OCI-LY7 (cell line): ENCODE results near the gene SORD. TPM values are rescaled to one million over a fixed set of nuclear protein-coding genes. Genes with fewer than 3 reads are reported as not detected.
"Not testable (repeated sequence)": the region's sequence is repeated elsewhere in the genome, so short reads cannot be mapped to it uniquely, and the experiment has no call there.

ENCODE experiments used
- BruUV-seq: library from RNA; stranded (reverse); fragments of 400-500 nt; replicated peaks from 2 replicates; lab custom pipeline; 2021; lab: Mats Ljungman, UMichigan
- CTCF ChIA-PET: fragments of 300-600 bp; sonication (Branson Sonifier 250); formaldehyde crosslinking; loops from one replicate; lab custom pipeline; 2022; ENCODE audit warnings: antibody characterized with exemption; ENCODE audit not compliant: unreplicated experiment; lab: Charles Lee
- POLR2A ChIA-PET: fragments of 300-600 bp; sonication (Branson Sonifier 250); formaldehyde crosslinking; loops from one replicate; lab custom pipeline; 2022; ENCODE audit warnings: antibody characterized with exemption; lab: Charles Lee
- DNase-seq: peaks from one replicate; pipeline ENCODE4 v3.0.0-alpha.2; 2015; ENCODE audit warnings: low spot score
- H2AFZ ChIP-seq: fragments of 200-600 bp; sonication (generic), shearing (Covaris generic); 2 replicates; pipeline ENCODE4 v1.6.1; 2014; ENCODE audit warnings: mild to moderate bottlenecking, antibody characterized with exemption, low read length, moderate library complexity
- H3K27ac ChIP-seq: fragments of 200-600 bp; sonication (generic); 2 replicates; pipeline ENCODE4 v1.5.1; 2014; ENCODE audit warnings: mixed run types, low read depth, mild to moderate bottlenecking, moderate library complexity, low read length, inconsistent platforms; ENCODE audit not compliant: poor library complexity, severe bottlenecking
- H3K36me3 ChIP-seq: fragments of 200-600 bp; sonication (generic); 2 replicates; pipeline ENCODE4 v1.6.1; 2014; ENCODE audit warnings: mild to moderate bottlenecking, antibody characterized with exemption, low read length, moderate library complexity, mixed read lengths; ENCODE audit not compliant: insufficient read depth
- H3K4me1 ChIP-seq: fragments of 200-600 bp; sonication (generic); 2 replicates; pipeline ENCODE4 v1.5.1; 2014; ENCODE audit warnings: mild to moderate bottlenecking, low read length; ENCODE audit not compliant: insufficient read depth, poor library complexity, severe bottlenecking
- H3K4me2 ChIP-seq: fragments of 200-600 bp; sonication (generic); 2 replicates; pipeline ENCODE4 v1.6.1; 2014; ENCODE audit warnings: mild to moderate bottlenecking, low read length
- H3K4me3 ChIP-seq: fragments of 200-600 bp; sonication (generic); 2 replicates; pipeline ENCODE4 v1.5.1; 2014; ENCODE audit warnings: mild to moderate bottlenecking, low read depth, low read length; ENCODE audit not compliant: poor library complexity, severe bottlenecking
- H3K79me2 ChIP-seq: fragments of 200-600 bp; sonication (generic); 2 replicates; pipeline ENCODE4 v1.6.1; 2016; ENCODE audit warnings: low read depth, mild to moderate bottlenecking, low read length, moderate library complexity, mixed read lengths; ENCODE audit not compliant: insufficient read depth
- H3K9me2 ChIP-seq: fragments of 200-600 bp; sonication (generic); 2 replicates; pipeline ENCODE4 v1.6.1; 2016; ENCODE audit warnings: mild to moderate bottlenecking, low read length, mixed read lengths; ENCODE audit not compliant: insufficient read depth
- H3K9me3 ChIP-seq: fragments of 200-600 bp; sonication (generic); 2 replicates; pipeline ENCODE4 v1.6.1; 2014; ENCODE audit warnings: mild to moderate bottlenecking, mixed run types, low read length, mixed read lengths
- H4K20me1 ChIP-seq: fragments of 200-600 bp; sonication (generic); 2 replicates; pipeline ENCODE4 v1.6.1; 2014; ENCODE audit warnings: mild to moderate bottlenecking, antibody characterized with exemption, low read length, moderate library complexity, mixed read lengths; ENCODE audit not compliant: insufficient read depth
- EZH2phosphoT487 ChIP-seq: fragments of 200-600 bp; sonication (generic); IDR thresholded peaks from 2 replicates; pipeline ENCODE4 v1.6.1; 2018; ENCODE audit warnings: low read depth, borderline replicate concordance, mild to moderate bottlenecking, mixed run types, antibody characterized with exemption, low read length, moderate library complexity, mixed read lengths
- intact Hi-C: fragments of 100-400 bp; cut with micrococcal nuclease; formaldehyde crosslinking; loops from one replicate; pipeline ENCODE4 v1.10.0; 2022; ENCODE audit not compliant: unreplicated experiment
- total RNA-seq, 2 experiments: library from RNA; depleted of rRNA in 1 of 2; stranded (reverse); fragments of >200 nt in 1 of 2; shearing (Covaris generic) in 1 of 2; gene quantifications; 2 replicates each; pipeline ENCODE4 v1.2.3, GENCODE V29; 2014 to 2022
- TF ChIP-seq, protein P1 (sequence below): fragments of 200-600 bp; sonication (generic); conservative IDR thresholded peaks from 2 replicates; pipeline ENCODE4 v1.5.1; 2014; ENCODE audit warnings: mild to moderate bottlenecking, antibody characterized with exemption, low read length, moderate library complexity, mixed read lengths

Gene SORD
- total RNA-seq, 2 experiments from 2014 or later, result 10.4 to 17.8 TPM

DNA sequence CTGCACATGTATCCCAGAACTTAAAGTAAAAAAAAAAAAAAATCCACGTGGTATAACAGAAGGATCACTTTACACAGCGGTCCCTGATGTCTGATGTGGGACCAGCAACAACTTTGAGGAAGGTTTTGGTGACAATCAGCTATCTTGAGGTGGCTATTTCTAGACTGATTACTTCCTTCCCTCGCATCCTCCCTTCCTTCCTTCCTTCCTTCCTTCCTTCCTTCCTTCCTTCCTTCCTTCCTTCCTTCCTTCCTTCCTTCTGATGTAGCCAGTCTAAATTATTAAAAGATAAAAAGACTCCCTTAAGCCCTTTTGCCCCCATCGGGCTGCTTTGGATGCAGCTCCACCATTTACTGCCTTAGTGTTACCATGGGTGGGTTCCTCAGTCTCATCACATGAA lies 14.9 kb downstream of the SORD start:
- Histone ChIP-seq H4K20me1 (no peaks in the 10 kb centered on the region), H3K36me3 (no peaks in the 10 kb centered on the region), H3K4me1 (no peaks in the 10 kb centered on the region), H3K4me2 (no peak overlapping the region), H3K27ac (no peak overlapping the region), H3K4me3 (no peak overlapping the region), H2AFZ (no peak overlapping the region), H3K9me2 (no peaks in the 10 kb centered on the region), H3K79me2 (no peaks in the 10 kb centered on the region), H3K9me3 (no peaks in the 10 kb centered on the region)
- no peak for TF ChIP-seq EZH2phosphoT487
- TF ChIP-seq, protein P1, sequence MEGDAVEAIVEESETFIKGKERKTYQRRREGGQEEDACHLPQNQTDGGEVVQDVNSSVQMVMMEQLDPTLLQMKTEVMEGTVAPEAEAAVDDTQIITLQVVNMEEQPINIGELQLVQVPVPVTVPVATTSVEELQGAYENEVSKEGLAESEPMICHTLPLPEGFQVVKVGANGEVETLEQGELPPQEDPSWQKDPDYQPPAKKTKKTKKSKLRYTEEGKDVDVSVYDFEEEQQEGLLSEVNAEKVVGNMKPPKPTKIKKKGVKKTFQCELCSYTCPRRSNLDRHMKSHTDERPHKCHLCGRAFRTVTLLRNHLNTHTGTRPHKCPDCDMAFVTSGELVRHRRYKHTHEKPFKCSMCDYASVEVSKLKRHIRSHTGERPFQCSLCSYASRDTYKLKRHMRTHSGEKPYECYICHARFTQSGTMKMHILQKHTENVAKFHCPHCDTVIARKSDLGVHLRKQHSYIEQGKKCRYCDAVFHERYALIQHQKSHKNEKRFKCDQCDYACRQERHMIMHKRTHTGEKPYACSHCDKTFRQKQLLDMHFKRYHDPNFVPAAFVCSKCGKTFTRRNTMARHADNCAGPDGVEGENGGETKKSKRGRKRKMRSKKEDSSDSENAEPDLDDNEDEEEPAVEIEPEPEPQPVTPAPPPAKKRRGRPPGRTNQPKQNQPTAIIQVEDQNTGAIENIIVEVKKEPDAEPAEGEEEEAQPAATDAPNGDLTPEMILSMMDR, result no peak
- intact Hi-C loops, result loop anchor here (5.0 kb wide), 1 partner anchor 71 kb away; no protein-coding TSS in a partner anchor
- no peak for DNase-seq
- ChIA-PET CTCF (no interaction called here), POLR2A (interaction anchor here (0.6 kb wide), 1 partner anchor 67 kb away, joined by 3 read pairs; no protein-coding TSS in a partner anchor)
- no TSS peak for BruUV-seq

DNA sequence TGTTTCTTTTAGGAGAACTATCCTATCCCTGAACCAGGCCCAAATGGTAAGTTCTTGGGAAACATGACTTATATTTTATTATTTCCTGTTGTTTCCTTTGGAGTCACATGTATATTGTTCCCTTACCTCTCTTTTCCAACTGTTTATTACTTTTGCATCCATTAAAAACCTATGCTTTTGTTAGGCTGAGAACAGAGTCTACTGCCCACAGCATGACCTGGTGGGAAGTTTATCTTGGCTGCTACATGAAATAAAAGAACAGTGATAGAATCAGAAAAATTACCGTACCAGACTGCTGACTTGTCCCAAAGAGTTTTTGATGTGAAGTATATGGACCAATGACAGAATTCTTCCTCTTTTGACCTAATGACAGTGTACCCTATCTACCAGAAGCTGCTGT lies 17.4 kb downstream of the SORD start:
- H3K4me2 ChIP-seq, H3K4me3 ChIP-seq, H3K9me3 ChIP-seq, H3K36me3 ChIP-seq, H4K20me1 ChIP-seq, POLR2A ChIA-PET, H3K4me1 ChIP-seq, BruUV-seq, H3K9me2 ChIP-seq, CTCF ChIA-PET, intact Hi-C loops, H3K79me2 ChIP-seq, DNase-seq, H3K27ac ChIP-seq, H2AFZ ChIP-seq: not testable (repeated sequence)

DNA sequence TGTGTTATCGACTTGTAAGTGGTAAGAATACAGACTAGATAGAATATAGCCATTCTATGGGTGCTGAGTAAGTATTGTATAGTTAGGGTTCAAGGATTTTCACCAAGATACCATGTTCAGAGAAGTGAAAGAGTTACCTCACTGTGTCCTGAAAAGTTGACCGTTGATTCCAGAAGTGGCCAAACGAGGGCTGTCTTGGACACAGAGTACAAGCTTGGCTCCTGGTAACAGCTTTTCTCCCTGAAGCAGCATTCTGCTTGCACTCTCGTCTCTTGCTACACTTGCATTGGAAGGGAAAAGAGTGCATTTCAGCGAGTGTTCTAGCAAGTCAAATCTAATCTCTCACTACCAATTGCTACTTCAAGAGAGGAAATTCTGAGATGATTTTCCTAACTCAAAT lies 18.5 kb downstream of the SORD start:
- H4K20me1 ChIP-seq, H3K27ac ChIP-seq, H3K4me1 ChIP-seq, CTCF ChIA-PET, POLR2A ChIA-PET, BruUV-seq, H3K9me2 ChIP-seq, H3K4me2 ChIP-seq, intact Hi-C loops, H2AFZ ChIP-seq, H3K4me3 ChIP-seq, H3K9me3 ChIP-seq, H3K36me3 ChIP-seq, H3K79me2 ChIP-seq, DNase-seq: not testable (repeated sequence)

DNA sequence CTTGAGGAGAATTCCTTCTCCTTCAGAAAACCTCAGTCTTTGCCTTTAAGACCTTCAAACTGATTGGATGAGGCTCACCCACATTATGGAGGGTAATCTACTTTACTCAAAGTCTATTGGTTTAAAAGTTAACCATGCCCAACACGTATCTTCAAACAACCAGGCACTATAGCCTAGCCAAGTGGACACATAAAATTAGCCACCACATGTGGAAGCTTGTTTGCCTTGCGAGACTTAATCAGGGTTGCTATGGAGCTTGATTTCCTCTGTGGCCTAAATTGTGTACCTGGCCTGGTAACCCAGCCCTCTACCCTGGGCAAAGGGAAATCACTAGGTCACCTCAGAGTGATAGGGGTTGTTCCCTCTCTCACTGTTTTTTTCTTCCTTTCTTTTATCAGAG lies 19.9 kb downstream of the SORD start:
- BruUV-seq, intact Hi-C loops, H3K4me2 ChIP-seq: not testable (repeated sequence)

DNA sequence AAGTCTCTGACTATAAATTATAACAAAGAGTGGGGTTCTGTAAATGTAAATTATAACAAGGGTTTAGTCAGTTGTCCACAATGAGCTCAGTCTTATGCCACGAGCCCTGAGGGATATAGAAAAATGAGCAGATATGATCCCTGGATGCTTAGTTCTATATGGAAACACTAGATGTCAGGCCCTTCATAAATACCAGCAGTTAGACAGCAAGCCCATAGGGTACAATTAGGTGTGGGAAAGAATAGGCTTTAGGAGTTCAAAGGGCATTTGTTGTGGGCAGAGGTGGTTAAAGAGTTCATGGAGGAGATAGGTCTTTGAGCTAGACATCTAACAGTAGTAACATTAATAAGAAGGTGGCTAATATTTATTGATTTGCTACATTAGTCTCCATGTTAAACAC lies 21.3 kb downstream of the SORD start:
- CTCF ChIA-PET, DNase-seq, BruUV-seq, H3K79me2 ChIP-seq, H3K4me1 ChIP-seq, H2AFZ ChIP-seq, H3K9me2 ChIP-seq, H3K4me3 ChIP-seq, intact Hi-C loops, H3K27ac ChIP-seq, POLR2A ChIA-PET, H4K20me1 ChIP-seq, H3K4me2 ChIP-seq: not testable (repeated sequence)
- Histone ChIP-seq H3K36me3 (peaks cover 21% of the 10 kb centered on the region), H3K9me3 (peaks cover 12% of the 10 kb centered on the region; the same call in 1 of the 2 replicates)

More for the DNA sequence above, 19.9 kb downstream of the SORD start:
- H3K9me3 ChIP-seq, H3K27ac ChIP-seq, H4K20me1 ChIP-seq, POLR2A ChIA-PET, H2AFZ ChIP-seq, DNase-seq, H3K4me1 ChIP-seq, H3K36me3 ChIP-seq, H3K9me2 ChIP-seq, CTCF ChIA-PET, H3K4me3 ChIP-seq, H3K79me2 ChIP-seq: not testable (repeated sequence)

DNA sequence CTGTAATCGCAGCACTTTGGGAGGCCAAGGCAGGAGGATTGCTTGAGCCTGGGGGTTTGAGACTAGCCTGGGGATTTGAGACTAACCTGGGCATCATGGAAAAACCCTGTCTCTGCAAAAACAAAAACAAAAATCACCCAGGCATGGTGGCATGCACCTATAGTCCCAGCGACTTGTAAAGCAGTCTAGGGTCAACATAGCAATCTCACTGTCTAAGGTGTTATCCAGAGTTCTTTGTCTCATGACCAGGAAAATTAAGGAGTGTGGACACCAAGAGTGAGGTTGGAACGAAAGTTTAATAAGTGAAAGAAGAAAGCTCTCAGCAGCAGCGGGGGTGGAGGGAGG lies 25.4 kb downstream of the SORD start:
- H4K20me1 ChIP-seq, H3K4me2 ChIP-seq, H3K4me3 ChIP-seq, CTCF ChIA-PET, intact Hi-C loops, H3K4me1 ChIP-seq, H3K79me2 ChIP-seq, H3K9me2 ChIP-seq, H2AFZ ChIP-seq, DNase-seq, H3K27ac ChIP-seq, BruUV-seq: not testable (repeated sequence)
- POLR2A ChIA-PET, result interaction anchor here (0.9 kb wide), 1 partner anchor 26 kb away, joined by 3 read pairs; no protein-coding TSS in a partner anchor
- H3K36me3 ChIP-seq, result peaks cover 62% of the 10 kb centered on the region
- peaks cover 34% of the 10 kb centered on the region for H3K9me3 ChIP-seq
